NB4 (cell line): ENCODE measurements around the gene CDKN2D.

Experiments used
- DNase-seq: peaks from one replicate; pipeline ENCODE4 v3.0.0; 2010; ENCODE audit warnings: low read depth
- H3K4me3 ChIP-seq: one replicate; pipeline ENCODE4 v1.5.1; 2011; ENCODE audit warnings: mild to moderate bottlenecking, low read depth, low read length, moderate library complexity
- MAX ChIP-seq: IDR thresholded peaks from 2 replicates; pipeline ENCODE4 v1.6.1; 2011; ENCODE audit warnings: low read depth, low read length
- MYC ChIP-seq: IDR thresholded peaks from 2 replicates; pipeline ENCODE4 v1.6.1; 2011; ENCODE audit warnings: low read depth, low read length
- POLR2A ChIP-seq: IDR thresholded peaks from 2 replicates; pipeline ENCODE4 v1.6.1; 2011; ENCODE audit warnings: mild to moderate bottlenecking; ENCODE audit not compliant: insufficient read length; ENCODE audit errors: extremely low read depth
- TF ChIP-seq, protein P1 (sequence below): IDR thresholded peaks from one replicate; pipeline ENCODE4 v1.5.1; 2012; ENCODE audit warnings: low read depth, low read length

Gene CDKN2D

DNA sequence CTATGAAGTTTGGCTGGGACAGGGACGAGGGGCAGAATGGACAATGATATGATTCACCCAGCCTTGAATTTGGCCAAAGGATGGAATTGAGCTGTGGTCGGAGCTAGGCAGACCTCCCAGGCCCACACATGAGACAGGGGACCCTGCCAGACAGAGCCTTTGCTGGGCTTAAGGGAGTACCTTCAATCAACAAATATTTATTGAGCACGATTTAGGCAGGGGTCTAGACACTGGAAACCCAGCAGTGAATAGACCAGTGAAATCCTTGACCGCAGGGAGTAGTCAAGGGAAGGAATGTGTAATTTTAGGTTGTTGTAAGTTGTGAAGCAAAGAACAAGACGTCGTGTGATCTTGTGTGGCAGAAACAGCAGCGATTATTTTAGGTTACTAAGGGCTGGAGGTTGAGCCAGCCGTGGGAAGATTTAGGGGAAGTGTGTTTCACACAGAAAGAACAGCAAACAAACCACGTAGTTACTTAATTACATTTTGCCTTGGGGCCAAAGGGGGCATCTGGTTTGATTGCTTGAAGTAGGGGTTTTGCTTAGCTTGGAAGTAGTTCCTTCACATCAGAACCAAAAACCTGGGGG lies 35.2 kb upstream of the CDKN2D start:
- H3K4me3 ChIP-seq, result peak overlapping the region; percentile 70
- DNase-seq, result peak; percentile 90
- TF ChIP-seq MYC (no peak), POLR2A (no peak), MAX (no peak)
- TF ChIP-seq, protein P1, sequence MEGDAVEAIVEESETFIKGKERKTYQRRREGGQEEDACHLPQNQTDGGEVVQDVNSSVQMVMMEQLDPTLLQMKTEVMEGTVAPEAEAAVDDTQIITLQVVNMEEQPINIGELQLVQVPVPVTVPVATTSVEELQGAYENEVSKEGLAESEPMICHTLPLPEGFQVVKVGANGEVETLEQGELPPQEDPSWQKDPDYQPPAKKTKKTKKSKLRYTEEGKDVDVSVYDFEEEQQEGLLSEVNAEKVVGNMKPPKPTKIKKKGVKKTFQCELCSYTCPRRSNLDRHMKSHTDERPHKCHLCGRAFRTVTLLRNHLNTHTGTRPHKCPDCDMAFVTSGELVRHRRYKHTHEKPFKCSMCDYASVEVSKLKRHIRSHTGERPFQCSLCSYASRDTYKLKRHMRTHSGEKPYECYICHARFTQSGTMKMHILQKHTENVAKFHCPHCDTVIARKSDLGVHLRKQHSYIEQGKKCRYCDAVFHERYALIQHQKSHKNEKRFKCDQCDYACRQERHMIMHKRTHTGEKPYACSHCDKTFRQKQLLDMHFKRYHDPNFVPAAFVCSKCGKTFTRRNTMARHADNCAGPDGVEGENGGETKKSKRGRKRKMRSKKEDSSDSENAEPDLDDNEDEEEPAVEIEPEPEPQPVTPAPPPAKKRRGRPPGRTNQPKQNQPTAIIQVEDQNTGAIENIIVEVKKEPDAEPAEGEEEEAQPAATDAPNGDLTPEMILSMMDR, result no peak

DNA sequence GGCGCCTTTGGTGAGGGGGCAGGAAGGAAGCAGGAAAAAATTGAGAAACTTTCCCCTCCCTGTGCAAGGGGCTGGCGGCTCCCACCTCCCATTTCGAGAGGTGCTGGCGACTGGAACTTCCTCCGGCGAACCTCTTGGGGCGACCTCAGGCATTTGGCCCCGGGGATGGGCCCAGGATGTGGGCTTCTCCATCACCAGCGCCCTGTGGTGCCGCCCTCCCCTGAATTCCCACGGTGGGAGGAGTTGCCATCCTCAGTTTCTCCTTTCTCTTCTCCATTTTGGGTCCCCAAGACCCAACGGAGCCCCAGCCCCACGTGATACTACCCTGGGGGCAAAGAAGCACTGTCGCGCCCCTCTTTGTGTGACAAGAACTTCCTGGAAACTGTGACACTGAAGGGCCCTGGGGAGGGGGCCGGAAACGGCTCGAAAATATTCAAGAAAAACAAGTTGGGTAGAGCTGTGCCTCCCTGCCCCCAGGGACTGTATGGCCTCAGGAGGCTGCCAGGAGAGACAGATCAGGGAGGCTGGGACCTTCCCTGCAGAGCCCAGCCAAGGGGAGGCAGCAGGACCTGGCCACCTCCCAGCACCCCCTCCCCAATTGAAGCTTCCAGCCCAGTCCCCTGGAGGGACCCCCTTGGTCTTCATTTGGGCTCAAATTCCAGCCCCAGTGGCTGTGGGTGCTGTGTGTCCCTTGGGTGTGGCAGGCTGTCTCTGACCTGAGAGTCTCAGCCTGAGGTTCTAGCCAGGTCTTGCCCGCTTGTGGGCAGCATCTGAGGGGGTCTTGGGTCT lies 34.5 kb upstream of the CDKN2D start:
- peak; percentile 89 for DNase-seq

GRCh38 chr19:10602330-10603083 lies 33.7 kb upstream of the CDKN2D start:
- peak overlapping the region; percentile 70 for H3K4me3 ChIP-seq
- TF ChIP-seq MAX (peak; percentile 47; the same call in 1 of the 2 replicates), MYC (no peak; the same call in 1 of the 2 replicates), POLR2A (peak; percentile 83)
- peak; percentile 92 for DNase-seq

More for the DNA sequence above, 34.5 kb upstream of the CDKN2D start:
- peak overlapping the region; percentile 70 for H3K4me3 ChIP-seq
- TF ChIP-seq, protein P1, result peak; percentile 5
- TF ChIP-seq POLR2A (peak; percentile 28), MAX (peak; percentile 77), MYC (peak; percentile 63)

GRCh38 chr19:10601999-10602329 lies 33.2 kb upstream of the CDKN2D start:
- no peak overlapping the region for H3K4me3 ChIP-seq
- TF ChIP-seq, protein P1, result no peak
- no peak for TF ChIP-seq MAX
- no peak for TF ChIP-seq MYC
- no peak for TF ChIP-seq POLR2A
- DNase-seq, result no peak

DNA sequence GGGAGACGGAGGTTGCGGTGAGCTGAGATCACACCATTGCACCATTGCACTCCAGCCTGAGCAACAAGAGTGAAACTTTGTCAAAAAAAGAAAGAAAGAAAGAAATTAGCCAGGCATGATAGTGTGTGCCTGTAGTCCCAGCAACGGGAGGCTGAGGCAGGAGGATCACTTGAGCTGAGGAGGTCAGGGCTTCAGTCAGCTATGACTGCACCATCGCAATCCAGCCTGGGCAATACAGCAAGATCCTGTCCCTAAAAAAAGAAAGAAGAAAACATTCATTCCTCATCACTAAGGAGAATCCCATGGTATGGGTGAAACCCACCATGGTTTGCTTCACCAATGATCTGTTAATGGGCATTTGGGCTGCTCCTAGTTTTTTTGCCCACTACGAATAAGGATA lies 31.4 kb upstream of the CDKN2D start:
- TF ChIP-seq MAX (no peak), POLR2A (no peak)
- TF ChIP-seq, protein P1, result no peak
- no peak for DNase-seq
- no peak overlapping the region for H3K4me3 ChIP-seq
